Measurements from ENCODE around the gene DCAF4.

GRCh38 chr14:72958548-72958947 is 32.3 kb downstream of the DCAF4 start:
- TF ChIP-seq POLR2AphosphoS5 (IDR thresholded peaks at IDR 0.05) (no peak), CTCF (IDR thresholded peaks at IDR 0.05) (no peak)
